ENCODE data around the gene DESI1.

DESI1 gene

DNA sequence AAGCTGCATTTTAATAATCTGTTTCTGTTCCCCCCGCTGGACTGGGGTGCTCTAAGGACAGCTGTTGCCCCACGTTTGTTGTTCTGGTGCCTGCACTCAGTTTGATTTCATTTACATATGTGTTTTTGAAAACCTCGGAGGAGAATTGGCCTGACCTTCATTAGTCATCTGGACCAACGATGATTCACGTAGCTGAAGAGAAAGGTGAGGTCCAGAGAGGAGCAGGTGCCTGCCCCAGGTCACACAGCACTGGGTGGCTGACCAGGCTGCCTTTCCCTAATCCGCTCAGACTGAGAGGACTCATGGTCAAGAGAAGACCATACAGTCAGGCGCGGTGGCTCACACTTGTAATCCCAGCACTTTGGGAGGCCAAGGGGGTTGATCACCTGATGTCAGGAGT is 56.3 kb downstream of the DESI1 start:
- no peak overlapping the region for H3K4me3 ChIP-seq (ENCODE audit: low read length, poor library complexity, severe bottlenecking)
- H3K79me2 ChIP-seq (ENCODE audit: insufficient read depth, low read length): no peaks in the 10 kb centered on the region
- no peaks in the 10 kb centered on the region for H3K36me3 ChIP-seq (ENCODE audit: insufficient read depth, low read length)
- no peak overlapping the region for H3K9ac ChIP-seq (ENCODE audit: low read depth, low read length, poor library complexity, severe bottlenecking)
- H2AFZ ChIP-seq (ENCODE audit: low read length): no peak overlapping the region
- H4K20me1 ChIP-seq (ENCODE audit: insufficient read depth, low read length, poor library complexity, severe bottlenecking): no peaks in the 10 kb centered on the region
- H3F3A ChIP-seq (ENCODE audit: low read depth): no peaks in the 10 kb centered on the region
- no peaks in the 10 kb centered on the region for H3K4me1 ChIP-seq (ENCODE audit: insufficient read depth, low read length, poor library complexity, severe bottlenecking)
- H3K27me3 ChIP-seq (ENCODE audit: insufficient read depth, low read length, poor library complexity, severe bottlenecking): peaks cover 11% of the 10 kb centered on the region
- H3K9me2 ChIP-seq (replicated peaks; ENCODE audit: low read depth, low read length): no peaks in the 10 kb centered on the region
- H3K9me3 ChIP-seq (ENCODE audit: insufficient read depth, low read depth, low read length): no peaks in the 10 kb centered on the region
- no peak overlapping the region for H3K4me2 ChIP-seq (ENCODE audit: low read depth, low read length, poor library complexity, severe bottlenecking)
- no peak for TF ChIP-seq EZH2phosphoT487 (IDR thresholded peaks at IDR 0.05; ENCODE audit: borderline replicate concordance)
- TF ChIP-seq, protein P1, sequence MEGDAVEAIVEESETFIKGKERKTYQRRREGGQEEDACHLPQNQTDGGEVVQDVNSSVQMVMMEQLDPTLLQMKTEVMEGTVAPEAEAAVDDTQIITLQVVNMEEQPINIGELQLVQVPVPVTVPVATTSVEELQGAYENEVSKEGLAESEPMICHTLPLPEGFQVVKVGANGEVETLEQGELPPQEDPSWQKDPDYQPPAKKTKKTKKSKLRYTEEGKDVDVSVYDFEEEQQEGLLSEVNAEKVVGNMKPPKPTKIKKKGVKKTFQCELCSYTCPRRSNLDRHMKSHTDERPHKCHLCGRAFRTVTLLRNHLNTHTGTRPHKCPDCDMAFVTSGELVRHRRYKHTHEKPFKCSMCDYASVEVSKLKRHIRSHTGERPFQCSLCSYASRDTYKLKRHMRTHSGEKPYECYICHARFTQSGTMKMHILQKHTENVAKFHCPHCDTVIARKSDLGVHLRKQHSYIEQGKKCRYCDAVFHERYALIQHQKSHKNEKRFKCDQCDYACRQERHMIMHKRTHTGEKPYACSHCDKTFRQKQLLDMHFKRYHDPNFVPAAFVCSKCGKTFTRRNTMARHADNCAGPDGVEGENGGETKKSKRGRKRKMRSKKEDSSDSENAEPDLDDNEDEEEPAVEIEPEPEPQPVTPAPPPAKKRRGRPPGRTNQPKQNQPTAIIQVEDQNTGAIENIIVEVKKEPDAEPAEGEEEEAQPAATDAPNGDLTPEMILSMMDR (conservative IDR thresholded peaks at IDR 0.05; ENCODE audit: low read length): no peak

DNA sequence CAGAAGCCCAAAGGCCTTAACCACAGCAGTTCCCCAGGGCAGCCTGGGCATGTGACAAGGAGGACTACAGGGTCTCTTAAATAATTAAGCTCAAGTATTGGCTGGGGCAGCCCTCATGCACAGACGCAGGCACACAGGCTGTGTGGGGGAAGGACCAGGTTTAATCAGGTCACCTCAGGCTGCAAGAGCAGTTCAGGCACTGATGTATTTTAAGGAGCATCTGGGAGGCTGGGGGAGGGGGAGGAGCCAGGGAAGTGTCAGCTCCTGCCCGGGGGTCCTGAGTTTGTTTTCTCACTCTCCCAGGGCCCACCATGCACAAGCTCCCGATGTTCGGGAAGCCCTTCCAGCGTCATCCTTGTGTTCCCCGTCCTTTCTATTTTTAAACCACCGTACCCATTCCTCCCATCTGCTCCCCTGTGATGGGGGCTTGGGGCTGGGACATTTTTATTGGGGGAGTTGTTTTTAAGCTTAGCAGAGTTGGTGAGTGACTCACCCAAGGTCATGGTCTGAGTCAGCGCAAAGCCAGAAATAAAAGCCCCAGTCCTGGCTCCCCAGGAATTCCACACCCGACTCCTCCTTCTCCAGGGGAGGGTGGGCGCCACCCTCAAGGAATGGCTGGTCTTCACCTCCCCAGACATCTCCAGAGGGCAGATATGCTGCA is 57.7 kb downstream of the DESI1 start:
- Histone ChIP-seq H3K79me2 (ENCODE audit: insufficient read depth, low read length) (no peaks in the 10 kb centered on the region), H3K4me3 (ENCODE audit: low read length, poor library complexity, severe bottlenecking) (no peak overlapping the region), H2AFZ (ENCODE audit: low read length) (no peak overlapping the region), H3K9me2 (replicated peaks; ENCODE audit: low read depth, low read length) (no peaks in the 10 kb centered on the region), H3K9me3 (ENCODE audit: insufficient read depth, low read depth, low read length) (no peaks in the 10 kb centered on the region), H3K36me3 (ENCODE audit: insufficient read depth, low read length) (no peaks in the 10 kb centered on the region), H3K4me2 (ENCODE audit: low read depth, low read length, poor library complexity, severe bottlenecking) (no peak overlapping the region), H3K4me1 (ENCODE audit: insufficient read depth, low read length, poor library complexity, severe bottlenecking) (no peaks in the 10 kb centered on the region), H3K9ac (ENCODE audit: low read depth, low read length, poor library complexity, severe bottlenecking) (no peak overlapping the region), H3K27me3 (ENCODE audit: insufficient read depth, low read length, poor library complexity, severe bottlenecking) (peaks cover 11% of the 10 kb centered on the region), H3F3A (ENCODE audit: low read depth) (no peaks in the 10 kb centered on the region), H4K20me1 (ENCODE audit: insufficient read depth, low read length, poor library complexity, severe bottlenecking) (no peaks in the 10 kb centered on the region)
- no peak for TF ChIP-seq EZH2phosphoT487 (IDR thresholded peaks at IDR 0.05; ENCODE audit: borderline replicate concordance)
- TF ChIP-seq, protein P1 (conservative IDR thresholded peaks at IDR 0.05; ENCODE audit: low read length): no peak

DNA sequence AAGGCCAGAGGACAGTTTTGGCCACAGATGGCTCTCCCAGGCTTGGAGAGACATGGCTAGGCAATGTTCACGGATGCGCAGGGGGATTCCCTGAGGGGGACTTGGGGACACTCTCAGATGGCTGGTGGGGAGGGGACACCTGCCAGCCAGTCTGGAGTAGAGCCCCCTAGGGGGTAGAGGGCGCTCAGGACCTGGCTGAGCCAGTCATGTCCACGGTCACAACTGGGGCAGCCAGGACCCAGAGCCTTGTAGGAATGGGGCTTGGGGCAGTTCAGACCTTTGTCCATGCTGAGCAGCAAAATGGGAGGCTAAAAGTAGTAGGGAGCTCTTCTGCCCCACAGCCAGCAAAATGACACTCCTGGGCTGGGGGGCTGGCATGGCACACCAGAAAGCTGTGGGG is 58.4 kb downstream of the DESI1 start:
- no peaks in the 10 kb centered on the region for H3K36me3 ChIP-seq (ENCODE audit: insufficient read depth, low read length)
- TF ChIP-seq, protein P1 (conservative IDR thresholded peaks at IDR 0.05; ENCODE audit: low read length): no peak
- no peak for TF ChIP-seq EZH2phosphoT487 (IDR thresholded peaks at IDR 0.05; ENCODE audit: borderline replicate concordance)
- H3K9ac ChIP-seq (ENCODE audit: low read depth, low read length, poor library complexity, severe bottlenecking): no peak overlapping the region
- no peaks in the 10 kb centered on the region for H3K9me3 ChIP-seq (ENCODE audit: insufficient read depth, low read depth, low read length)
- H3K79me2 ChIP-seq (ENCODE audit: insufficient read depth, low read length): no peaks in the 10 kb centered on the region
- H3K9me2 ChIP-seq (replicated peaks; ENCODE audit: low read depth, low read length): no peaks in the 10 kb centered on the region
- no peak overlapping the region for H2AFZ ChIP-seq (ENCODE audit: low read length)
- H3K4me3 ChIP-seq (ENCODE audit: low read length, poor library complexity, severe bottlenecking): no peak overlapping the region
- peaks cover 11% of the 10 kb centered on the region for H3K27me3 ChIP-seq (ENCODE audit: insufficient read depth, low read length, poor library complexity, severe bottlenecking)
- no peak overlapping the region for H3K4me2 ChIP-seq (ENCODE audit: low read depth, low read length, poor library complexity, severe bottlenecking)
- H3F3A ChIP-seq (ENCODE audit: low read depth): no peaks in the 10 kb centered on the region
- H3K4me1 ChIP-seq (ENCODE audit: insufficient read depth, low read length, poor library complexity, severe bottlenecking): no peaks in the 10 kb centered on the region
- H4K20me1 ChIP-seq (ENCODE audit: insufficient read depth, low read length, poor library complexity, severe bottlenecking): no peaks in the 10 kb centered on the region

Data from Loucy (cell line).